ENCODE data around the gene DPH2. TPM values are rescaled to one million over a fixed set of nuclear protein-coding genes. Genes with fewer than 3 reads are reported as not detected.

The DPH2 gene
- total RNA-seq, 2 donors from 2014 or later: 25.4 to 31.1 TPM

DNA sequence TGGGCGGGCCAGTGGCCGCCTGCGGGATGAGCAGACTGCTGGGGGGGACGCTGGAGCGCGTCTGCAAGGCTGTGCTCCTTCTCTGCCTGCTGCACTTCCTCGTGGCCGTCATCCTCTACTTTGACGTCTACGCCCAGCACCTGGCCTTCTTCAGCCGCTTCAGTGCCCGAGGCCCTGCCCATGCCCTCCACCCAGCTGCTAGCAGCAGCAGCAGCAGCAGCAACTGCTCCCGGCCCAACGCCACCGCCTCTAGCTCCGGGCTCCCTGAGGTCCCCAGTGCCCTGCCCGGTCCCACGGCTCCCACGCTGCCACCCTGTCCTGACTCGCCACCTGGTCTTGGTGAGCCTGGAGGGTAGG lies 11.3 kb downstream of the DPH2 start:
- Histone ChIP-seq H3K4me1 (replicated peaks) (peaks cover 24% of the 10 kb centered on the region), H3K9me3 (no peaks in the 10 kb centered on the region), H3K27me3 (replicated peaks; ENCODE audit: insufficient read depth) (no peaks in the 10 kb centered on the region), H3K27ac (no peak overlapping the region), H3K4me3 (no peak overlapping the region), H3K36me3 (peaks cover 0 to 9% of the 10 kb centered on the region in 2 donors)
- intact Hi-C loops (cut with DNase I): no loop called here
- 69% methylated on average over 20 of the region's 20 CpGs for WGBS
- TF ChIP-seq POLR2A (IDR thresholded peaks at IDR 0.05): no peak
- TF ChIP-seq, protein P1, sequence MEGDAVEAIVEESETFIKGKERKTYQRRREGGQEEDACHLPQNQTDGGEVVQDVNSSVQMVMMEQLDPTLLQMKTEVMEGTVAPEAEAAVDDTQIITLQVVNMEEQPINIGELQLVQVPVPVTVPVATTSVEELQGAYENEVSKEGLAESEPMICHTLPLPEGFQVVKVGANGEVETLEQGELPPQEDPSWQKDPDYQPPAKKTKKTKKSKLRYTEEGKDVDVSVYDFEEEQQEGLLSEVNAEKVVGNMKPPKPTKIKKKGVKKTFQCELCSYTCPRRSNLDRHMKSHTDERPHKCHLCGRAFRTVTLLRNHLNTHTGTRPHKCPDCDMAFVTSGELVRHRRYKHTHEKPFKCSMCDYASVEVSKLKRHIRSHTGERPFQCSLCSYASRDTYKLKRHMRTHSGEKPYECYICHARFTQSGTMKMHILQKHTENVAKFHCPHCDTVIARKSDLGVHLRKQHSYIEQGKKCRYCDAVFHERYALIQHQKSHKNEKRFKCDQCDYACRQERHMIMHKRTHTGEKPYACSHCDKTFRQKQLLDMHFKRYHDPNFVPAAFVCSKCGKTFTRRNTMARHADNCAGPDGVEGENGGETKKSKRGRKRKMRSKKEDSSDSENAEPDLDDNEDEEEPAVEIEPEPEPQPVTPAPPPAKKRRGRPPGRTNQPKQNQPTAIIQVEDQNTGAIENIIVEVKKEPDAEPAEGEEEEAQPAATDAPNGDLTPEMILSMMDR (IDR thresholded peaks at IDR 0.05): no peak
- no peak for DNase-seq (ENCODE audit: low spot score)

DNA sequence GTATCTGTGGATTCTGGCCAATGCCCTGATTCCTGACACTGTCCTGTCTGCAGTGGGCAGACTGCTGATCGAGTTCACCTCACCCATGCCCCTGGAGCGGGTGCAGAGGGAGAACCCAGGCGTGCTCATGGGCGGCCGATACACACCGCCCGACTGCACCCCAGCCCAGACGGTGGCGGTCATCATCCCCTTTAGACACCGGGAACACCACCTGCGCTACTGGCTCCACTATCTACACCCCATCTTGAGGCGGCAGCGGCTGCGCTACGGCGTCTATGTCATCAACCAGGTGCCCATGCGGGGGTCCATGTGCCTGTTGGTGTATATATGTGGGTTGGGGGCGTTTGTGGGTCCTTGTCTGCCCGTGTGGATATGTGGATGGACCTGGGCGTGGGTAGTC lies 11.8 kb downstream of the DPH2 start:
- WGBS: 94% methylated on average over 20 of the region's 20 CpGs
- DNase-seq (ENCODE audit: low spot score): no peak
- no peaks in the 10 kb centered on the region for H3K9me3 ChIP-seq
- peaks cover 19% of the 10 kb centered on the region for H3K4me1 ChIP-seq (replicated peaks)
- TF ChIP-seq, protein P1 (IDR thresholded peaks at IDR 0.05): no peak
- TF ChIP-seq POLR2A (IDR thresholded peaks at IDR 0.05) (no peak), POLR2AphosphoS5 (IDR thresholded peaks at IDR 0.05) (no peak)
- H3K36me3 ChIP-seq: peaks cover 0 to 8% of the 10 kb centered on the region in 2 donors
- no peak overlapping the region for H3K4me3 ChIP-seq
- H3K27me3 ChIP-seq (replicated peaks; ENCODE audit: insufficient read depth): no peaks in the 10 kb centered on the region
- H3K27ac ChIP-seq: no peak overlapping the region
- intact Hi-C loops (cut with DNase I): no loop called here

DNA sequence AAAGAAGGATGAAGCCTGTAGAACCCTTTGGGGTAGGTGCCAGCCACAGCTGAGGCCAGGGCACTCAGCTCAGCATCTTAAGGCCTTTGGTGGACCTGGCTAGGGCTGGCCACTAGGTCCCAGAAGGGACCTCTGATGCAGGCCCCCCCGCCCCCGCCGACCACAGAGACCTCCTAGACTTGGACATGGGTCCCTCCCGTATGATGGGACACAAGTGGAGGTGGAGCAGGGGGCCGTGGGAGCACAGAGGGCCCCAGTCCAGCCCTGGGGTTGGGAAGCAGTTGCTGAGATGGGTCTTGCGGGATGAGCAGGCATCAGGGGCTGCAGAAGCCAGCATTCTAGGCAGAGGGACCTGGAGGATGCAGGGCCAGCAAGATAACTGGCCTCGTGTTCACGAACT lies 12.4 kb downstream of the DPH2 start:
- no peaks in the 10 kb centered on the region for H3K27me3 ChIP-seq (replicated peaks; ENCODE audit: insufficient read depth)
- no peak overlapping the region for H3K27ac ChIP-seq
- intact Hi-C loops (cut with DNase I): no loop called here
- H3K9me3 ChIP-seq: no peaks in the 10 kb centered on the region
- H3K36me3 ChIP-seq: peaks cover 0 to 2% of the 10 kb centered on the region in 2 donors
- 88% methylated on average over 8 of the region's 8 CpGs for WGBS
- no peak for DNase-seq (ENCODE audit: low spot score)
- no peak overlapping the region for H3K4me3 ChIP-seq
- peaks cover 13% of the 10 kb centered on the region for H3K4me1 ChIP-seq (replicated peaks)
- TF ChIP-seq, protein P1 (IDR thresholded peaks at IDR 0.05): no peak
- TF ChIP-seq POLR2AphosphoS5 (IDR thresholded peaks at IDR 0.05): no peak
- no peak for TF ChIP-seq POLR2A (IDR thresholded peaks at IDR 0.05)

DNA sequence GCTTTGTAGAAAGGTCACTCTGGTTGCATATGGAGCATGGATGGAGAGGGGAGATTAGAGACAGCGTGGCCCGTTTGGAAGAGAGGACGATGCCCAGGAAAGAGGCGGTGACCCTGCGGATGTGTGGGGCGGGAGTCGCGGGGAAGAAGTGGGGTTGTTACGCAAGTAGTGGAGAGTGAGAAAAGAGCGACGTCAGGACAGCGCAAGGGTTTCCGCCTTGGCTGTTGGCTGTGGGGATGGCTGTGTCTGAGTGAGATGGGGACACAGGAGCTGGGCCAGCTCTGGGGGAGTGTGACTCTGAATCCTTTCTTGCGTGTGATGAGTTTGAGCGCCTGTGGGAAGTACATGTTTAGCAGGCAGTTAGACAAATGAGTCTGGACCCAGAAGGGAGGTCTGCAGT lies 13.0 kb downstream of the DPH2 start:
- Histone ChIP-seq H3K27ac (no peak overlapping the region), H3K4me3 (no peak overlapping the region), H3K9me3 (no peaks in the 10 kb centered on the region), H3K36me3 (no peaks in the 10 kb centered on the region), H3K4me1 (replicated peaks) (peaks cover 13% of the 10 kb centered on the region), H3K27me3 (replicated peaks; ENCODE audit: insufficient read depth) (no peaks in the 10 kb centered on the region)
- no peak for TF ChIP-seq POLR2AphosphoS5 (IDR thresholded peaks at IDR 0.05)
- TF ChIP-seq POLR2A (IDR thresholded peaks at IDR 0.05): no peak
- intact Hi-C loops (cut with DNase I): no loop called here
- WGBS: 83% methylated on average over 15 of the region's 15 CpGs
- no peak for DNase-seq (ENCODE audit: low spot score)

DNA sequence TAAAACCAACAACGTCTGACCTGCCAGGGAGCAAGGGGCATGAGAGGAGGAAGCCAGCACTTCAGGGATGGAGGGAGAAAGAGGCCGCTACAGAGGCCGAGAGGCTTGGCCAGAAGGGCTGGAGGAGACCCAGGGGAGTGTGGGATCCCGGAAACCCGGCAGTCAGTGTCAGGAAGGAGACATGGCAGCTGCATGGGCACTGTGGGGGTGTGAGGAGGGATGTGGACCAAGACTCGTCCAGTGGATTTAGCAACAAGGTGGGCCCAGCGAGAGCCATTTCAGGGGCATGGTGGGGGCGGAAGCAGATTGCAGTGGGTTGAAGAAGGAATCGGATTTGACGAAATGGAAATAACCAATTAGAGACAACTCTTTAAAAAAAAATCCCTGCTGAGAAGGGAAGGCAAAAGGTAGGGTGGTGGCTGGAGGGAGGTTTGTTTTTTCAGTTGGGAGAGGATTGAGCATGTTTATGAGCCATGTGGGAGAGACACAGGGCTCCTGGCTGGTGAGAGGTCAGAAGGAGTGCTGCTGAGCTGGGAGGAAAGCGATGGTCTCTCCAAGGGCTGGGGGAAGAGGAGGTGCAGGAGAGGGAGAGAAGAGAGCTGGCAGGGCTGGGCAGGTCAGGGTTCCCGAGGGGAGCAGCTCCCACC lies 13.6 kb downstream of the DPH2 start:
- WGBS: 76% methylated on average over 12 of the region's 12 CpGs
- TF ChIP-seq POLR2AphosphoS5 (IDR thresholded peaks at IDR 0.05): no peak
- no peak for TF ChIP-seq POLR2A (IDR thresholded peaks at IDR 0.05)
- TF ChIP-seq, protein P1 (IDR thresholded peaks at IDR 0.05): no peak
- Histone ChIP-seq H3K9me3 (no peaks in the 10 kb centered on the region), H3K36me3 (no peaks in the 10 kb centered on the region), H3K27me3 (replicated peaks; ENCODE audit: insufficient read depth) (no peaks in the 10 kb centered on the region), H3K4me1 (replicated peaks) (peaks cover 10% of the 10 kb centered on the region), H3K4me3 (no peak overlapping the region), H3K27ac (no peak overlapping the region)
- intact Hi-C loops (cut with DNase I): no loop called here
- DNase-seq (ENCODE audit: low spot score): no peak

Data from prostate gland (tissue), 2 donors.